ENCODE data around the gene TNP2.

GRCh38 chr16:11301645-11302501, 32.7 kb upstream of the TNP2 start:
- TF ChIP-seq PKNOX1 (IDR thresholded peaks at IDR 0.05): no peak
- TF ChIP-seq GTF3C2 (IDR thresholded peaks at IDR 0.05; ENCODE audit: borderline replicate concordance, extremely low read depth, insufficient read length): no peak
- no peak for TF ChIP-seq GABPB1 (CRISPR knock-in tag; IDR thresholded peaks at IDR 0.05)
- TF ChIP-seq ZBED1 (IDR thresholded peaks at IDR 0.05): no peak
- TF ChIP-seq PURB (CRISPR knock-in tag; IDR thresholded peaks at IDR 0.05; ENCODE audit: low read depth): no peak
- TF ChIP-seq ZC3H4 (CRISPR knock-in tag; IDR thresholded peaks at IDR 0.05; ENCODE audit: borderline replicate concordance): no peak
- TF ChIP-seq ZBTB11 (CRISPR knock-in tag; IDR thresholded peaks at IDR 0.05): no peak
- TF ChIP-seq NR1H2 (CRISPR knock-in tag; IDR thresholded peaks at IDR 0.05): no peak
- no peak for TF ChIP-seq EP300 (IDR thresholded peaks at IDR 0.05; ENCODE audit: low read length)
- TF ChIP-seq POLR2A (conservative IDR thresholded peaks at IDR 0.05): no peak
- no peak for TF ChIP-seq RAD51 (IDR thresholded peaks at IDR 0.05; ENCODE audit: borderline replicate concordance, low read depth)
- TF ChIP-seq MXI1 (IDR thresholded peaks at IDR 0.05; ENCODE audit: low read depth, low read length): no peak
- no peak for TF ChIP-seq NFIC (IDR thresholded peaks at IDR 0.05)
- no peak for TF ChIP-seq NR3C1 (CRISPR knock-in tag; IDR thresholded peaks at IDR 0.05)

Data from K562 (cell line).